Testis (tissue), 3 donors: ENCODE measurements around the gene CTNNA1. TPM values are rescaled to one million over a fixed set of nuclear protein-coding genes. Genes with fewer than 3 reads are reported as not detected.
"Not testable (repeated sequence)": the region's sequence is repeated elsewhere in the genome, so short reads cannot be mapped to it uniquely, and the experiment has no call there.

ENCODE experiments used
- DNase-seq: peaks from one replicate; pipeline ENCODE4 v3.0.0-alpha.2; 2019
- H3K27ac ChIP-seq, 2 donors: fragments of 200-600 bp; sonication (generic); one replicate each; pipeline ENCODE4 v1.5.1; 2019
- H3K27me3 ChIP-seq: fragments of 200-600 bp; sonication (generic); one replicate; pipeline ENCODE4 v1.5.1; 2019
- H3K36me3 ChIP-seq: fragments of 200-600 bp; sonication (generic); one replicate; pipeline ENCODE4 v1.5.1; 2017; ENCODE audit warnings: low read depth; ENCODE audit errors: missing control alignments
- H3K4me1 ChIP-seq: fragments of 200-600 bp; sonication (generic); one replicate; pipeline ENCODE4 v1.5.1; 2019
- H3K4me3 ChIP-seq, 2 donors: fragments of 200-600 bp; sonication (generic); one replicate each; pipeline ENCODE4 v1.5.1; 2017 to 2019
- H3K9me3 ChIP-seq: fragments of 200-600 bp; sonication (generic); one replicate; pipeline ENCODE4 v1.5.1; 2017
- CTCF ChIP-seq, 3 experiments: fragments of 450-650 bp in 2 of 3; fragments of 200-600 bp in 1 of 3; sonication (generic) in 1 of 3; IDR thresholded peaks; one replicate each; pipeline ENCODE4 v1.5.1; 2016 to 2019; ENCODE audit warnings: antibody characterized with exemption in 3 of 3, mild to moderate bottlenecking in 2 of 3, moderate library complexity in 1 of 3
- POLR2A ChIP-seq: fragments of 450-650 bp; IDR thresholded peaks from one replicate; pipeline ENCODE4 v1.6.1; 2017; ENCODE audit warnings: antibody characterized with exemption, mild to moderate bottlenecking, moderate library complexity
- WGBS, 2 donors: methylation state at CpG; one replicate each; pipeline ENCODE4 v1.1.5; 2018; 5-methylcytosine and 5-hydroxymethylcytosine counted together
- intact Hi-C: fragments of 100-400 bp; cut with DNase I; formaldehyde crosslinking; loops from one replicate; pipeline ENCODE4 v1.15.1; 2023; ENCODE audit warnings: low total_unique reads
- polyA plus RNA-seq: library from polyadenylated mRNA; stranded (reverse); fragments of 350-450 nt; fragmentation: Illumina TruSeq; extraction: RNeasy Lipid Tissue Mini Kit (QIAGEN cat#74804); gene quantifications from one replicate; pipeline ENCODE4 v1.2.3, GENCODE V29; 2014; ENCODE audit warnings: low read depth, low replicate concordance; ENCODE audit not compliant: insufficient read depth
- total RNA-seq, 2 donors: library from RNA; depleted of rRNA; stranded (reverse); fragments of >200 nt; gene quantifications; one replicate each; pipeline ENCODE4 v1.2.3, GENCODE V29; 2016

Gene CTNNA1
- total and polyA plus RNA-seq, 3 donors from 2014 or later = 107 to 154 (median 135) TPM

GRCh38 chr5:138833726-138834480, 80.7 kb downstream of the CTNNA1 start:
- H3K27ac ChIP-seq = no peak overlapping the region
- 40 to 47% methylated on average over 3 of the region's 3 CpGs for WGBS, 2 donors
- intact Hi-C loops = no loop called here
- no peaks in the 10 kb centered on the region for H3K36me3 ChIP-seq
- H3K4me3 ChIP-seq = no peak overlapping the region
- DNase-seq = no peak
- no peaks in the 10 kb centered on the region for H3K27me3 ChIP-seq
- no peaks in the 10 kb centered on the region for H3K9me3 ChIP-seq
- H3K4me1 ChIP-seq = no peaks in the 10 kb centered on the region
- TF ChIP-seq CTCF (IDR thresholded peaks at IDR 0.05) = no peak
- no peak for TF ChIP-seq POLR2A

GRCh38 chr5:138834853-138835252, 81.6 kb downstream of the CTNNA1 start:
- H3K27ac ChIP-seq, H3K36me3 ChIP-seq, H3K4me3 ChIP-seq, H3K9me3 ChIP-seq, DNase-seq, H3K27me3 ChIP-seq, H3K4me1 ChIP-seq, intact Hi-C loops: not testable (repeated sequence)
- WGBS, 2 donors = 93 to 95% methylated on average over 6 of the region's 6 CpGs

GRCh38 chr5:138837160-138837559, 83.9 kb downstream of the CTNNA1 start:
- 75 to 89% methylated on average over 4 of the region's 4 CpGs for WGBS, 2 donors
- TF ChIP-seq CTCF (IDR thresholded peaks at IDR 0.05) (no peak), POLR2A (no peak)

GRCh38 chr5:138840103-138840502, 86.9 kb downstream of the CTNNA1 start:
- Histone ChIP-seq H3K27ac (no peak overlapping the region), H3K9me3 (no peaks in the 10 kb centered on the region), H3K36me3 (no peaks in the 10 kb centered on the region), H3K4me3 (no peak overlapping the region), H3K4me1 (peaks cover 20% of the 10 kb centered on the region), H3K27me3 (no peaks in the 10 kb centered on the region)
- intact Hi-C loops = no loop called here
- WGBS, 2 donors = 73 to 78% methylated on average over 3 of the region's 3 CpGs
- no peak for TF ChIP-seq POLR2A
- no peak for DNase-seq

More at GRCh38 chr5:138837160-138837559, 83.9 kb downstream of the CTNNA1 start:
- Histone ChIP-seq H3K4me1 (no peaks in the 10 kb centered on the region), H3K27me3 (no peaks in the 10 kb centered on the region), H3K36me3 (no peaks in the 10 kb centered on the region), H3K4me3 (no peak overlapping the region), H3K9me3 (no peaks in the 10 kb centered on the region), H3K27ac (no peak overlapping the region)
- no peak for DNase-seq
- intact Hi-C loops = no loop called here

- intact Hi-C loops = no loop called here
- TF ChIP-seq POLR2A (no peak), CTCF (IDR thresholded peaks at IDR 0.05) (no peak)
- DNase-seq = no peak
- Histone ChIP-seq H3K27ac (no peak overlapping the region), H3K4me1 (peaks cover 25% of the 10 kb centered on the region), H3K27me3 (no peaks in the 10 kb centered on the region), H3K9me3 (no peaks in the 10 kb centered on the region), H3K4me3 (no peak overlapping the region), H3K36me3 (no peaks in the 10 kb centered on the region)
- 81 to 92% methylated on average over 2 of the region's 2 CpGs for WGBS, 2 donors
Observed at GRCh38 chr5:138841531-138841930, 88.3 kb downstream of the CTNNA1 start.
